Spleen (tissue), 11 donors: ENCODE results near the gene CEACAM1. TPM values are rescaled to one million over a fixed set of nuclear protein-coding genes. Genes with fewer than 3 reads are reported as not detected.

ENCODE experiments used
- DNase-seq: peaks from one replicate; pipeline ENCODE4 v3.0.0-alpha.2; 2020
- H3K27ac ChIP-seq, 8 donors: fragments of 200-600 bp; sonication (generic) in 7 of 8; 1 replicate in 4 of 8; 2 replicates in 4 of 8; pipeline versions ENCODE4 v1.5.0 to v1.8.0; 2016 to 2021; ENCODE audit warnings: inconsistent platforms in 4 of 8, mild to moderate bottlenecking in 4 of 8, moderate library complexity in 1 of 8
- H3K27me3 ChIP-seq, 7 donors: fragments of 200-600 bp; sonication (generic) in 6 of 7; replicated peaks in 1 of 7; 1 replicate in 4 of 7; 2 replicates in 3 of 7; pipeline versions ENCODE4 v1.5.0 to v1.8.0; 2016 to 2021; ENCODE audit warnings: inconsistent platforms in 3 of 7, mild to moderate bottlenecking in 1 of 7
- H3K36me3 ChIP-seq, 6 donors: fragments of 200-600 bp; sonication (generic) in 5 of 6; 1 replicate in 4 of 6; 2 replicates in 2 of 6; pipeline versions ENCODE4 v1.5.0 to v1.8.0; 2016 to 2021; ENCODE audit warnings: inconsistent platforms in 2 of 6
- H3K4me1 ChIP-seq, 6 donors: fragments of 200-600 bp; sonication (generic) in 5 of 6; 1 replicate in 3 of 6; 2 replicates in 3 of 6; pipeline versions ENCODE4 v1.5.0 to v1.8.0; 2016 to 2021; ENCODE audit warnings: inconsistent platforms in 3 of 6
- H3K4me3 ChIP-seq, 8 donors: fragments of 200-600 bp; sonication (generic) in 7 of 8; 1 replicate in 4 of 8; 2 replicates in 4 of 8; pipeline versions ENCODE4 v1.5.0 to v1.8.0; 2016 to 2021; ENCODE audit warnings: inconsistent platforms in 4 of 8, mild to moderate bottlenecking in 4 of 8, moderate library complexity in 2 of 8
- H3K9me3 ChIP-seq, 8 donors: fragments of 200-600 bp; sonication (generic) in 7 of 8; 1 replicate in 4 of 8; 2 replicates in 4 of 8; pipeline versions ENCODE4 v1.5.0 to v1.8.0; 2016 to 2021; ENCODE audit warnings: inconsistent platforms in 4 of 8
- CTCF ChIP-seq, 11 experiments: fragments of 200-600 bp in 7 of 11; fragments of 450-650 bp in 4 of 11; sonication (generic) in 4 of 11; IDR thresholded peaks in 8 of 11; conservative IDR thresholded peaks in 3 of 11; 1 replicate in 7 of 11; 2 replicates in 4 of 11; pipeline versions ENCODE4 v1.4.0 to v1.8.0; 2016 to 2021; ENCODE audit warnings: antibody characterized with exemption in 11 of 11, inconsistent platforms in 4 of 11, mild to moderate bottlenecking in 1 of 11
- POLR2A ChIP-seq, 3 donors: fragments of 450-650 bp; IDR thresholded peaks; one replicate each; pipeline ENCODE4 v1.5.1; 2017; ENCODE audit warnings: antibody characterized with exemption in 3 of 3, mild to moderate bottlenecking in 1 of 3
- POLR2AphosphoS5 ChIP-seq, 3 donors: sonication (generic); formaldehyde crosslinking; IDR thresholded peaks; one replicate each; pipeline ENCODE4 v1.5.1; 2017; ENCODE audit warnings: antibody characterized with exemption in 3 of 3
- WGBS, 5 donors: extraction: QIAGEN DNeasy Blood & Tissue Kit in 3 of 5; methylation state at CpG; one replicate each; pipeline versions ENCODE4 v1.1.5 to v1.1.7; 2013 to 2018; 5-methylcytosine and 5-hydroxymethylcytosine counted together
- intact Hi-C: fragments of 100-400 bp; cut with DNase I; formaldehyde crosslinking; loops from one replicate; pipeline ENCODE4 v1.15.0; 2023; ENCODE audit warnings: low total_unique reads
- polyA plus RNA-seq, 3 donors: library from polyadenylated mRNA; stranded (reverse); fragments of 200-250 nt; gene quantifications; one replicate each; pipeline ENCODE4 v1.2.1, GENCODE V29; 2013
- total RNA-seq, 7 donors: library from RNA; depleted of rRNA in 3 of 7; stranded (reverse); fragments of >200 nt in 3 of 7; fragmentation: NEBNext Ultra II Directional in 4 of 7; extraction: Animal tissue kit (Norgen Biotek cat#: 25700) in 4 of 7; gene quantifications; one replicate each; pipeline versions ENCODE4 v1.1.0 to v1.2.1, GENCODE V29; 2016 to 2021
- donor health status: healthy with polysubstance abuse.
- donor health status: DM: no; HTN: no; CAD: no; lungs with moderate emphysema.
- donor health status: DM: no; HTN: no; CAD: no.
- donor health status: Bipolar disorder and iron deficiency.
- donor health status: healthy.
- donor health status: DM: no; HTN: no; CAD: no.
- donor health status: DM: yes; HTN: yes; CAD: no.

Gene CEACAM1
- total and polyA plus RNA-seq, 10 donors = 1.5 to 33.5 (median 16.7) TPM

DNA sequence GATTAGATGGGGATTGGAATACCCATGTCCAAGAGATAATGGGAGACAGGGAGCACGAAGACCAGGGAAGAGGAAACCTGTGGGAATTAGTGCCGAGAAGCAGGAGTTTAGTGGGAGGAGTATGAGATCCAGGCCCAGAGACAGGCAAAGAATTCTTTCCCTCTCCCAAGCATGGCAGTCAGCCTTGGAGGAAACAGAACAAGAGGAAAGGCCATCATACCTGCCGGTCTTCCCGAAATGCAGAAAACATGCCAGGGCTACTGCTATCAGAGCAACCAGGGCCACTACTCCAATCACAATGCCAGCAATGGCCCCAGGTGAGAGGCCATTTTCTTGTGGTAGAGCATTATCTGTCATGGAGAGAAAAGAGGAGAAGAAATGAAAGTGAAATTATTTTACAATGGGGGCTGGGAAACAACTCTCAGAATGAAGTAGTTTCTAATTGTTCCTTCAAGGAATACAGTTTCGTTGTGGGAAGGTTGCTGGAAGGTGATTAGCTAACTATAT lies 16.1 kb downstream of the CEACAM1 start:
- 75 to 94% (median 91%) methylated on average over 5 of the region's 5 CpGs for WGBS, 5 donors
- intact Hi-C loops = no loop called here
- TF ChIP-seq POLR2AphosphoS5 (IDR thresholded peaks at IDR 0.05) = no peak
- no peak for TF ChIP-seq POLR2A (IDR thresholded peaks at IDR 0.05)
- TF ChIP-seq CTCF (IDR thresholded peaks at IDR 0.05 in 8 of 11, conservative IDR thresholded peaks at IDR 0.05 in 3 of 11) = no peak

DNA sequence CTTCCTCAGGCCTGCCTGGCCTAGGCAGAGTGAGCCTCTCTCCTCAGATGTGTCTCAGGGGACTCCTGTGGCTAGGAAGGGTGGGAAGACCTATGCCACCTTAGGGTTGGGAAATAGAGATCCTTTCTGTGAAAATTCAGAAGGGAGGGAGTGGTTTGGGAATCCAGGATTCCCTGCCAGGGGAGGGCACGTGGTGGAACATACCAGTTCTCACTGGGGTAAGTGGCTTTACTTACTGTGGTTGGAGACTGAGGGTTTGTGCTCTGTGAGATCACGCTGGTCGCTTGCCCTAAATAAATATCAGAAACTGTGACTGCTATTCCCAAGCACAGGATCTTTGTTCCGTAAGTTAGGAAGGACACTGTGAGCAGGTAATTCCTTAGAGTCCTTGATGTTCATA lies 16.9 kb downstream of the CEACAM1 start:
- 85 to 96% (median 94%) methylated on average over 4 of the region's 4 CpGs for WGBS, 5 donors
- intact Hi-C loops = no loop called here

More for the DNA sequence above, 16.1 kb downstream of the CEACAM1 start:
- peaks cover 0 to 80% (median 7%) of the 10 kb centered on the region in 6 donors for H3K36me3 ChIP-seq
- H3K4me1 ChIP-seq = peaks cover 0 to 31% (median 2%) of the 10 kb centered on the region in 6 donors
- no peak overlapping the region for H3K27ac ChIP-seq
- H3K9me3 ChIP-seq = peaks cover 0 to 5% (median 0%) of the 10 kb centered on the region in 8 donors
- no peak overlapping the region for H3K4me3 ChIP-seq
- no peak for DNase-seq
- H3K27me3 ChIP-seq = no peaks in the 10 kb centered on the region

GRCh38 chr19:42508892-42509444 lies 19.3 kb downstream of the CEACAM1 start:
- Histone ChIP-seq H3K36me3 (peaks cover 0 to 60% (median 3%) of the 10 kb centered on the region in 6 donors), H3K4me1 (peaks cover 0 to 39% (median 2%) of the 10 kb centered on the region in 6 donors), H3K9me3 (no peaks in the 10 kb centered on the region), H3K27ac (no peak overlapping the region), H3K27me3 (no peaks in the 10 kb centered on the region), H3K4me3 (no peak overlapping the region)
- TF ChIP-seq POLR2A (IDR thresholded peaks at IDR 0.05) (no peak), POLR2AphosphoS5 (IDR thresholded peaks at IDR 0.05) (no peak), CTCF (IDR thresholded peaks at IDR 0.05 in 8 of 11, conservative IDR thresholded peaks at IDR 0.05 in 3 of 11) (no peak)
- no peak for DNase-seq
- intact Hi-C loops = no loop called here

More for the DNA sequence above, 16.9 kb downstream of the CEACAM1 start:
- TF ChIP-seq POLR2A (IDR thresholded peaks at IDR 0.05) = no peak
- no peak for TF ChIP-seq CTCF (IDR thresholded peaks at IDR 0.05 in 8 of 11, conservative IDR thresholded peaks at IDR 0.05 in 3 of 11)
- TF ChIP-seq POLR2AphosphoS5 (IDR thresholded peaks at IDR 0.05) = no peak
- H3K27me3 ChIP-seq = no peaks in the 10 kb centered on the region
- H3K36me3 ChIP-seq = peaks cover 0 to 75% (median 7%) of the 10 kb centered on the region in 6 donors
- H3K27ac ChIP-seq = no peak overlapping the region
- no peak overlapping the region for H3K4me3 ChIP-seq
- peaks cover 0 to 39% (median 2%) of the 10 kb centered on the region in 6 donors for H3K4me1 ChIP-seq
- H3K9me3 ChIP-seq = no peaks in the 10 kb centered on the region
- DNase-seq = no peak

- intact Hi-C loops = no loop called here
- no peak overlapping the region for H3K27ac ChIP-seq
- no peaks in the 10 kb centered on the region for H3K27me3 ChIP-seq
- TF ChIP-seq POLR2A (IDR thresholded peaks at IDR 0.05) (no peak), POLR2AphosphoS5 (IDR thresholded peaks at IDR 0.05) (no peak), CTCF (IDR thresholded peaks at IDR 0.05 in 8 of 11, conservative IDR thresholded peaks at IDR 0.05 in 3 of 11) (no peak)
- H3K4me1 ChIP-seq = peaks cover 0 to 20% (median 0%) of the 10 kb centered on the region in 6 donors
- no peak overlapping the region for H3K4me3 ChIP-seq
- peaks cover 0 to 26% (median 0%) of the 10 kb centered on the region in 6 donors for H3K36me3 ChIP-seq
- no peak for DNase-seq
- 53 to 97% (median 93%) methylated on average over 1 of the region's 1 CpG for WGBS, 5 donors
- no peaks in the 10 kb centered on the region for H3K9me3 ChIP-seq
These were observed 23.2 kb downstream of the CEACAM1 start for GRCh38 chr19:42505066-42505465.
